T-cell (primary cell): ENCODE results near the gene TIMM17A. TPM values are rescaled to one million over a fixed set of nuclear protein-coding genes. Genes with fewer than 3 reads are reported as not detected.

ENCODE experiments used
- ATAC-seq, 4 experiments: fragments of 200-7000 bp in 3 of 4; fragments of 150-1000 bp in 1 of 4; cut with Tn5 transposase; replicated peaks in 1 of 4; 1 replicate in 3 of 4; 2 replicates in 1 of 4; pipeline ENCODE4 v1.10.0; 2021; ENCODE audit warnings: moderate library complexity in 3 of 4, mild to moderate bottlenecking in 2 of 4, moderate number of reproducible peaks in 1 of 4
- CTCF ChIA-PET, 2 donors: fragments of 300-600 bp; sonication (Branson Sonifier 250); formaldehyde crosslinking; loops; one replicate each; lab custom pipeline; 2022; ENCODE audit warnings: antibody characterized with exemption in 2 of 2; lab: Charles Lee
- POLR2A ChIA-PET, 2 donors: fragments of 300-600 bp; sonication (Branson Sonifier 250); formaldehyde crosslinking; loops; one replicate each; lab custom pipeline; 2022; ENCODE audit warnings: antibody characterized with exemption in 2 of 2; lab: Charles Lee
- DNase-seq, 35 experiments: peaks; one replicate each; pipeline versions ENCODE4 v3.0.0 to v3.0.0-alpha.2; 2013 to 2023
- H3K27ac ChIP-seq: one replicate; pipeline ENCODE4 v1.5.1; 2013; ENCODE audit warnings: low read length
- H3K27me3 ChIP-seq, 2 experiments: replicated peaks in 1 of 2; 1 replicate in 1 of 2; 2 replicates in 1 of 2; pipeline versions ENCODE4 v1.6.1 to v1.7.0; 2013; ENCODE audit warnings: low read length in 1 of 2, mixed read lengths in 1 of 2; ENCODE audit not compliant: control insufficient read depth in 2 of 2, insufficient read depth in 2 of 2; ENCODE audit errors: extremely low read depth in 1 of 2
- H3K36me3 ChIP-seq, 2 donors: 1 replicate in 1 of 2; 2 replicates in 1 of 2; pipeline versions ENCODE4 v1.6.1 to v1.7.0; 2013; ENCODE audit warnings: low read length in 1 of 2; ENCODE audit not compliant: control insufficient read depth in 2 of 2, insufficient read depth in 1 of 2; ENCODE audit errors: extremely low read depth in 1 of 2
- H3K4me1 ChIP-seq, 2 experiments: 1 replicate in 1 of 2; 2 replicates in 1 of 2; pipeline versions ENCODE4 v1.6.1 to v1.7.0; 2013; ENCODE audit warnings: low read length in 2 of 2, mixed read lengths in 1 of 2; ENCODE audit not compliant: insufficient read depth in 2 of 2, control insufficient read depth in 1 of 2; ENCODE audit errors: extremely low read depth in 1 of 2
- H3K4me3 ChIP-seq, 2 donors: 1 replicate in 1 of 2; 2 replicates in 1 of 2; pipeline versions ENCODE4 v1.5.1 to v1.7.0; 2013; ENCODE audit warnings: mild to moderate bottlenecking in 2 of 2, low read length in 1 of 2, moderate library complexity in 1 of 2; ENCODE audit not compliant: control insufficient read depth in 1 of 2; ENCODE audit errors: extremely low read depth in 1 of 2
- H3K9me3 ChIP-seq: 2 replicates; pipeline ENCODE4 v1.7.0; 2013
- H3K27ac Mint-ChIP-seq, 2 donors: one replicate each; pipeline ENCODE4 v1.8.0; 2020 to 2021; ENCODE audit warnings: mild to moderate bottlenecking in 2 of 2, mixed read lengths in 2 of 2
- H3K27me3 Mint-ChIP-seq, 2 donors: one replicate each; pipeline ENCODE4 v1.8.0; 2021 to 2022; ENCODE audit warnings: mixed read lengths in 2 of 2
- H3K36me3 Mint-ChIP-seq: one replicate; pipeline ENCODE4 v1.8.0; 2021; ENCODE audit warnings: mixed read lengths
- H3K4me1 Mint-ChIP-seq, 3 donors: one replicate each; pipeline ENCODE4 v1.8.0; 2020 to 2022; ENCODE audit warnings: mixed read lengths in 3 of 3, mild to moderate bottlenecking in 1 of 3
- H3K4me3 Mint-ChIP-seq, 3 donors: one replicate each; pipeline ENCODE4 v1.8.0; 2020 to 2022; ENCODE audit warnings: mild to moderate bottlenecking in 3 of 3, mixed read lengths in 3 of 3, moderate library complexity in 3 of 3
- H3K9me3 Mint-ChIP-seq, 3 donors: one replicate each; pipeline ENCODE4 v1.8.0; 2020 to 2022; ENCODE audit warnings: mixed read lengths in 3 of 3
- WGBS: methylation state at CpG from one replicate; pipeline ENCODE4 v1.1.5; 2013; ENCODE audit warnings: missing lambda C conversion rate; ENCODE audit not compliant: insufficient coverage; 5-methylcytosine and 5-hydroxymethylcytosine counted together
- total RNA-seq, 35 experiments: library from RNA in 6 of 35; stranded (reverse) in 6 of 35; fragments of 120-200 nt in 1 of 35; gene quantifications; one replicate each; pipeline versions ENCODE4 v1.2.1 to v1.2.4 and lab custom pipeline; 2013 to 2026

TIMM17A gene
- total RNA-seq, 5 donors from 2014 or later (not counting 1 experiment from before 2014, with no cell fraction given), result 28.7 to 37.6 (median 29.9) TPM

GRCh38 chr1:201966171-201966570 lies 10.9 kb downstream of the TIMM17A start:
- Histone ChIP-seq H3K27me3 (no peaks in the 10 kb centered on the region), H3K27ac (no peak overlapping the region), H3K9me3 (no peaks in the 10 kb centered on the region), H3K4me1 (no peaks in the 10 kb centered on the region), H3K4me3 (no peak overlapping the region), H3K36me3 (peaks cover 5 to 71% of the 10 kb centered on the region in 2 donors)
- POLR2A ChIA-PET, result no interaction called here
- Mint-ChIP-seq H3K4me1 (peaks cover 0 to 4% (median 0%) of the 10 kb centered on the region in 3 donors), H3K4me3 (no peak overlapping the region), H3K27ac (no peak overlapping the region), H3K27me3 (no peaks in the 10 kb centered on the region), H3K9me3 (no peaks in the 10 kb centered on the region), H3K36me3 (peaks cover 56% of the 10 kb centered on the region)
- ATAC-seq, result no peak
- CTCF ChIA-PET, result no interaction called here
- DNase-seq, result no peak
- WGBS, result 100% methylated on average over 2 of the region's 5 CpGs

DNA sequence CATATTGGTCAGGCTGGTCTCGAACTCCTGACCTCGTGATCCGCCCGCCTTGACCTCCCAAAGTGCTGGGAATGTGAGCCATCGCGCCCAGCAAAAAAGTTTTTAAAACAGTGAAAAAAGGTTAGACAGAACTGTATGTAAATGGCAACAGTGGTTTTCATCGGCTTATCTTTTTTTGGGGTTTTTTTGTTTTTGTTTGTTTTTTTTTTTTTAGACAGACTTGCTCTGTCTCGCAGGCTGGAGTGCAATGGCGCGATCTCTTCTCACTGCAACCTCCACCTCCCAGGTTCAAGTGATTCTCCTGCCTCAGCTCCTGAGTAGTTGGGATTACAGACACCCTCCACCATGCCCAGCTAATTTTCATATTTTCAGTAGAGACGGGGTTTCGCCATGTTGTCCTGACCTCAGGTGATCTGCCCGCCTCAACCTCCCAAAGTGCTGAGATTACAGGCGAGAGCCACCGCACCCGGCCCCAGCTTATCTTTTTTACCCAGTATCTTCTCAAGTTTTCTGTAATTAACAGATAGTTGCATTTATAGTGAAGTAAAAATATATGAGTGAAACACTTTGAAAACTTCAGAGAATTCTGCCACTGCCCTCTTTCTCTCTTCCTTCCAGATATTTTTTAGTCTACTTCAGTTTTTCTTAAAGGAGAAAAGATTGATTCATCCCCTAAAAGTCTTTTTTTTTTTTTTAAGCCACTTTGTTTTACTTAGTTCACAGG lies 13.1 kb downstream of the TIMM17A start:
- Histone ChIP-seq H3K27me3 (no peaks in the 10 kb centered on the region), H3K4me1 (no peaks in the 10 kb centered on the region), H3K27ac (no peak overlapping the region), H3K4me3 (no peak overlapping the region), H3K36me3 (peaks cover 5 to 54% of the 10 kb centered on the region in 2 donors), H3K9me3 (no peaks in the 10 kb centered on the region)
- Mint-ChIP-seq H3K4me1 (no peaks in the 10 kb centered on the region), H3K27me3 (no peaks in the 10 kb centered on the region), H3K27ac (no peak overlapping the region), H3K4me3 (no peak overlapping the region), H3K36me3 (peaks cover 48% of the 10 kb centered on the region), H3K9me3 (no peaks in the 10 kb centered on the region)
- DNase-seq (no peak), ATAC-seq (no peak)
- WGBS, result 97% methylated on average over 8 of the region's 16 CpGs
- CTCF ChIA-PET, result interaction anchor here in 1 of 2 donors (0.6 kb wide), 1 partner anchor 23 kb away, joined by 5 read pairs; no protein-coding TSS in a partner anchor
- POLR2A ChIA-PET, result interaction anchor here in 1 of 2 donors (0.6 kb wide), 1 partner anchor 44 kb away, joined by 3 read pairs; no protein-coding TSS in a partner anchor

DNA sequence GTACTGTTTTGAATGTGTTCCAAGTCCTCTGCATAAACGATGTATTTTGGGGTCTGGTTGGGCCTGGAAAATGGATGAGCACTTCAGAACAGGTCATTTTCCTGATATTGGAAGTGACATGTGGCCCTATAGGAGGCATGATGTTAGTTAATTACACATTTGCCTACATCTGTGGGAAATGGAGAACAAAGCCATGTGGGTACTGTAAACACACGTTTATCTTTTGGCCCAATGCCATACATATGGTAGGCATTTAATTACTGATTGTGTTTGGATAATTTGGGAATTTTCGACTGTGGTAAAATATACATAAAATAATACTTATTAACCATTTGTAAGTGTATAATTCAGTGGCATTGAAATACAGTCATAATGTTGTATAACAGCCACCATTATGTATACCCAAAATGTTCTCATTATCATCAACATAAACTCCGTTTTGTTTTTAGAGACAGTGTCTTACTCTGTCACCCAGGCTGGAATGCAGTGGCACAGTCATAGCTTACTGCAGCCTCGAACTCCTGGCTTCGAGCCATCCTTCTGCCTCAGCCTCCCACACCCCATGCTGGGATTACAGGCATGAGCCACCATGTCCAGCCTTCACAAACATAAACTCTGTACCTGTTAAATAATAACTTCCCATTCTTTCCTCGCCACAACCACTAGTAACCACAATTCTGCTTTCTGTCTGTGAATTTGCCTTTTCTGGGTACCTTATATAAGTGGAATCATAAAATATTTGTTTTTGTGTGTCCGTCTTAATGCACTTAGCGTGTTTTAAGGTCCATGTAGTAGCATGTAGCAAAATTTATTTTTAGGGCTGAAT lies 15.2 kb downstream of the TIMM17A start:
- no peak overlapping the region for H3K27ac Mint-ChIP-seq
- ATAC-seq, result no peak
- H3K4me3 Mint-ChIP-seq, result no peak overlapping the region
- H3K36me3 Mint-ChIP-seq, result peaks cover 39% of the 10 kb centered on the region
- peaks cover 0 to 2% of the 10 kb centered on the region in 2 donors for H3K27me3 Mint-ChIP-seq
- H3K9me3 Mint-ChIP-seq, result no peaks in the 10 kb centered on the region
- Histone ChIP-seq H3K27me3 (no peaks in the 10 kb centered on the region), H3K9me3 (no peaks in the 10 kb centered on the region), H3K4me3 (no peak overlapping the region), H3K27ac (no peak overlapping the region), H3K4me1 (no peaks in the 10 kb centered on the region), H3K36me3 (peaks cover 0 to 37% of the 10 kb centered on the region in 2 donors)
- POLR2A ChIA-PET, result no interaction called here
- CTCF ChIA-PET, result interaction anchor here in 1 of 2 donors (0.6 kb wide), 1 partner anchor 10 kb away, joined by 3 read pairs; no protein-coding TSS in a partner anchor
- WGBS, result 95% methylated on average over 4 of the region's 9 CpGs
- DNase-seq, result no peak
- H3K4me1 Mint-ChIP-seq, result no peaks in the 10 kb centered on the region

- peaks cover 24 to 33% (median 26%) of the 10 kb centered on the region in 3 donors for H3K4me1 Mint-ChIP-seq
- no peaks in the 10 kb centered on the region for H3K9me3 Mint-ChIP-seq
- Histone ChIP-seq H3K27me3 (no peaks in the 10 kb centered on the region), H3K36me3 (no peaks in the 10 kb centered on the region), H3K4me1 (peaks cover 0 to 11% of the 10 kb centered on the region in 2 experiments), H3K4me3 (peak overlapping the region; percentile 66 to 90), H3K9me3 (no peaks in the 10 kb centered on the region), H3K27ac (peak overlapping the region; percentile 35)
- DNase-seq, result peak in 33 of 35 experiments; percentile 8 to 74 (median 51)
- peak; percentile 81 to 85 (median 83) for ATAC-seq
- H3K27ac Mint-ChIP-seq, result peak overlapping the region; percentile 86 to 92
- no peaks in the 10 kb centered on the region for H3K36me3 Mint-ChIP-seq
- H3K4me3 Mint-ChIP-seq, result peak overlapping the region; percentile 92 to 99 (median 96)
- POLR2A ChIA-PET, result interaction anchor here in 1 of 2 donors (0.6 kb wide), 1 partner anchor 27 kb away, joined by 4 read pairs; the partner anchor contains the start of gene TIMM17A
- CTCF ChIA-PET, result interaction anchor here in 1 of 2 donors (1.5 kb wide), 1 partner anchor 18 kb away, joined by 6 read pairs; no protein-coding TSS in a partner anchor
- no peaks in the 10 kb centered on the region for H3K27me3 Mint-ChIP-seq
- WGBS, result 6% methylated on average over 19 of the region's 31 CpGs
Measured at GRCh38 chr1:201982082-201982622, 26.8 kb downstream of the TIMM17A start.

GRCh38 chr1:201982623-201983379 lies 27.5 kb downstream of the TIMM17A start, which contains the start of gene RNPEP:
Gene RNPEP (plus strand): TSS chr1:201982648. CDS start chr1:201982667, 19 bp downstream.
- no peaks in the 10 kb centered on the region for H3K36me3 ChIP-seq
- H3K36me3 Mint-ChIP-seq, result no peaks in the 10 kb centered on the region
- CTCF ChIA-PET, result interaction anchor here in 1 of 2 donors (1.3 to 1.5 kb wide), 2 partner anchors 17 to 87 kb away, joined by 3 to 6 read pairs; no protein-coding TSS in a partner anchor
- no peaks in the 10 kb centered on the region for H3K9me3 ChIP-seq
- H3K4me1 Mint-ChIP-seq, result peaks cover 24 to 33% (median 26%) of the 10 kb centered on the region in 3 donors
- DNase-seq (peak; percentile 18 to 68 (median 45)), ATAC-seq (peak; percentile 83 to 87 (median 84))
- peak within 1 kb of the TSS; percentile 91 to 94 for H3K27ac Mint-ChIP-seq
- H3K4me3 ChIP-seq, result peak within 1 kb of the TSS; percentile 66 to 90
- peaks cover 0 to 11% of the 10 kb centered on the region in 2 experiments for H3K4me1 ChIP-seq
- POLR2A ChIA-PET, result interaction anchor here (0.6 to 0.7 kb wide), 3 partner anchors 23 to 86 kb away, joined by 3 to 4 read pairs (median 3); partner anchors contain the start of gene TIMM17A (in 1 of the 2)
- WGBS, result under 1% methylated on average over 79 of the region's 80 CpGs
- no peaks in the 10 kb centered on the region for H3K27me3 Mint-ChIP-seq
- no peaks in the 10 kb centered on the region for H3K27me3 ChIP-seq
- peak within 1 kb of the TSS; percentile 35 for H3K27ac ChIP-seq
- H3K4me3 Mint-ChIP-seq, result peak within 1 kb of the TSS; percentile 92 to 99 (median 97)
- H3K9me3 Mint-ChIP-seq, result no peaks in the 10 kb centered on the region
